ENCODE data around the gene LRRC7.

The LRRC7 gene

DNA sequence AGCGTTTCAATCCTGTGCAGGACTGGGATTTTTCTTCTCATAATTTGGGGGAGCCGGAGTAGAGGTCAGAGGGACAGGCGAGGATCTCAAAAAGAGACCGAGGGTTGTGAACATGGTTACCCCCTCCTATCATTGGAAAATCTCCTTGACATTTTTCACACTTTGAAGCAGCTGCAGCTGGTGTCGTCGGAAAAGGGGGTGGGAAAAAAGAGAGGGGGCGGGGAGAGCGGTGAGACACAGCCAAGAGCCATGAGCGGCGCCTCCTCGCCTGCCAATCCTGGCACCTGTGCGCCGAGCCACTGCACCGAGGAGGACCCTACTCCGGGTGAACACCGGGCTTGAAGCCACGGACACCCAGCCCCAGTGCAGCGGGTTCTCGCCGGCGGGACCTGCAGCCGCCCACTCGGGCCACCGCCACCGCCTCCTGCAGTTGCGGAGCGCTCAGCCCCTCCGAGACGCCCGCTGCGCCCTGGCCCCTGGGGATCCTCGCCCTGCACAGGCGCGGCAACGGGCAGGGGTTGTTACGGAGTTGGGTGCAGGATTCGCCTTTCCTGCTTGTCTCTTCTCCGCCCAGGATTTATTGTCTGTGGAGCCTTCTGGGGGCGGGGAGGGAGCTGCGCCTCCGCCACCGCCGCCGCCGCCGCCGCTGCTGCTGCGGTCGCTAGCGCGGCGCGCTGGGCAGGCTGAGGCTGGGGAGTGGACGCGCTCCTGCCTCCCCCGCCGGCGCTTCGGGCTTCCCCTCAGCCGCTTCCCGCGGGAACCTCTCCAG lies at the start of gene LRRC7:
Gene LRRC7, plus strand, starts transcription at position 271 of the 769 bp plus-strand sequence. CDS start 718 bp downstream, outside the sequence.
- CTCF ChIA-PET: no interaction called here
- H3K4me3 ChIP-seq (ENCODE audit: low read depth, low read length): peak within 1 kb of the TSS; percentile 37
- POLR2A ChIA-PET: no interaction called here
- TF ChIP-seq, protein P1, sequence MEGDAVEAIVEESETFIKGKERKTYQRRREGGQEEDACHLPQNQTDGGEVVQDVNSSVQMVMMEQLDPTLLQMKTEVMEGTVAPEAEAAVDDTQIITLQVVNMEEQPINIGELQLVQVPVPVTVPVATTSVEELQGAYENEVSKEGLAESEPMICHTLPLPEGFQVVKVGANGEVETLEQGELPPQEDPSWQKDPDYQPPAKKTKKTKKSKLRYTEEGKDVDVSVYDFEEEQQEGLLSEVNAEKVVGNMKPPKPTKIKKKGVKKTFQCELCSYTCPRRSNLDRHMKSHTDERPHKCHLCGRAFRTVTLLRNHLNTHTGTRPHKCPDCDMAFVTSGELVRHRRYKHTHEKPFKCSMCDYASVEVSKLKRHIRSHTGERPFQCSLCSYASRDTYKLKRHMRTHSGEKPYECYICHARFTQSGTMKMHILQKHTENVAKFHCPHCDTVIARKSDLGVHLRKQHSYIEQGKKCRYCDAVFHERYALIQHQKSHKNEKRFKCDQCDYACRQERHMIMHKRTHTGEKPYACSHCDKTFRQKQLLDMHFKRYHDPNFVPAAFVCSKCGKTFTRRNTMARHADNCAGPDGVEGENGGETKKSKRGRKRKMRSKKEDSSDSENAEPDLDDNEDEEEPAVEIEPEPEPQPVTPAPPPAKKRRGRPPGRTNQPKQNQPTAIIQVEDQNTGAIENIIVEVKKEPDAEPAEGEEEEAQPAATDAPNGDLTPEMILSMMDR (IDR thresholded peaks at IDR 0.05; ENCODE audit: insufficient read depth, low read length, missing control alignments): no peak
- no peak for DNase-seq (ENCODE audit: low read depth, low spot score)

DNA sequence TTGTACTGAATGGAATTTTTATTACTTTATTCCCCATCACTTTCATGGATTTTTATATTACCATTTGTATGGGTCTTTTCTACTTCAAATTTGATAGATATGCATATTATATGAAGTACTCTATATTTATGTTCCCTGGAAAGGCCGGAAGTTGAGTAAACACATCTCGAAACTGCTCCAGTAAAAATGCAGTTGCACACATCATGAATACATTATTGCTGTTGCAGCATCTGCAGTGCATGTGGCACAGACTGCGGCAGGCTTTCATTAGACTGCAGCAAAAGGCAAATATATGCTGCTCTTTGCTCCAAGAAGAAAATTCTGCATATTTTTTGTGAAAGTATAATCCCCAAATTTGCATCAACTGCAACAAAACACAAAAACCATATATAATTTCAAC lies 48.7 kb upstream of the LRRC7 start:
- POLR2A ChIA-PET: no interaction called here
- CTCF ChIA-PET: no interaction called here
- no peak overlapping the region for H3K4me3 ChIP-seq (ENCODE audit: low read depth, low read length)
- TF ChIP-seq, protein P1 (IDR thresholded peaks at IDR 0.05; ENCODE audit: insufficient read depth, low read length, missing control alignments): no peak
- DNase-seq (ENCODE audit: low read depth, low spot score): no peak

DNA sequence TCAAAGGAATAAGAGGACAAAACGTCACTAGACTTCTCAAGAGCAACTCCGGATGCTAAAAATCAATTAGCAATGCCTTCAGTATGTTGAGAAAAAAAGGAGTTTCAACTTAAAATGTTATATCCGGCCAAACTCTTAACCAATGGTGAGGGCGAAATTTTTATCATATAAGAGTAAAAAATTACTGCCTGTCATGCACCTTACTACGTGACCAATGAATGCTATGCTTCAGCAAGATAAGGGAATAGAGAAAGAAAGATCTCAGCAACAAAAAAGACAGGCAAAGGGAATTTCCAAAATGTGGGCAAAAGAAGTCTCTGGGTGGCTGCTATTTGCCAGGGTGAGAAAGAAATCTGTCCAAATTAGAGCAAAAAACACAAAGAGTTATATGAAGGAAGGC lies 47.4 kb upstream of the LRRC7 start:
- CTCF ChIA-PET: no interaction called here
- DNase-seq (ENCODE audit: low read depth, low spot score): no peak
- TF ChIP-seq, protein P1 (IDR thresholded peaks at IDR 0.05; ENCODE audit: insufficient read depth, low read length, missing control alignments): no peak
- no peak overlapping the region for H3K4me3 ChIP-seq (ENCODE audit: low read depth, low read length)
- POLR2A ChIA-PET: no interaction called here

DNA sequence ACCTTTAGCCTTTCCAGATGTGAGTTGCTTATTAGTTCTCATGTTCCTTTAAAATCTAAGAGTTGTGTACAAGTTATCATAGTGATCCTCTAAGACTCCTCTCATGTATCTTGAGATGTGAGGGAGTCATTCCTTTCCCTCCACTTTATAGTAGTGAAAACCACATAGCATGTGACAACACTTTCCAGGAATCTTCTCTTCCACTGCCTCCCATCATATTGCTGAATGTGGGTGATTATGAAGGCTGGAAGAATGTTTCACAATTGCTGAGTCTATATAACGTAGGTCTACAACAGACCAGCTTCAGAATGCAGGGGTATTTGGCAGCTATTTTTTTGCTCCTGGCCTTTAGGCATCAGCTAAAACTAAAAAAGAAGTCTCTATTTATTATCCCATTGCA lies 44.7 kb upstream of the LRRC7 start:
- H3K4me3 ChIP-seq (ENCODE audit: low read depth, low read length): no peak overlapping the region
- DNase-seq (ENCODE audit: low read depth, low spot score): peak; percentile 56
- ChIA-PET POLR2A (no interaction called here), CTCF (no interaction called here)
- TF ChIP-seq, protein P1 (IDR thresholded peaks at IDR 0.05; ENCODE audit: insufficient read depth, low read length, missing control alignments): no peak

DNA sequence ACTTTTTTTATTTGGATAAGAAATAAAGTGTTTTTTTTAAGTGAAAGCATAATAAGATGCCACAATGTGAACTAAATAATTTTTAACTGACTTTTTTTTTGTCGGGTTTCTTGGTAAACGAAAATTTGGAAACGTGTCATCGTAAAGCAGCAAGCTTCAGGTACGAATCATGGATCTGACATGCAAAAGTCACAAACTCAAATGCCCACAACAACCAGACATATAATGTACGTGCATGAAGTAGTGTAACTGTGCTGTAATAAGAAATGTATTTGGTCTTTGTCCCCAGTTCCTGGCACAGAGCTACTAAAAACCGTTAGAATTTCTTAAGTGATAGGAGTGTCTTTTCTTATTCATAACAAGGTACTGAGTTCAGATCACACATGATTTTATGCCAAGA lies 44.3 kb upstream of the LRRC7 start:
- CTCF ChIA-PET: no interaction called here
- TF ChIP-seq, protein P1 (IDR thresholded peaks at IDR 0.05; ENCODE audit: insufficient read depth, low read length, missing control alignments): no peak
- no peak for DNase-seq (ENCODE audit: low read depth, low spot score)
- POLR2A ChIA-PET: no interaction called here
- H3K4me3 ChIP-seq (ENCODE audit: low read depth, low read length): no peak overlapping the region

DNA sequence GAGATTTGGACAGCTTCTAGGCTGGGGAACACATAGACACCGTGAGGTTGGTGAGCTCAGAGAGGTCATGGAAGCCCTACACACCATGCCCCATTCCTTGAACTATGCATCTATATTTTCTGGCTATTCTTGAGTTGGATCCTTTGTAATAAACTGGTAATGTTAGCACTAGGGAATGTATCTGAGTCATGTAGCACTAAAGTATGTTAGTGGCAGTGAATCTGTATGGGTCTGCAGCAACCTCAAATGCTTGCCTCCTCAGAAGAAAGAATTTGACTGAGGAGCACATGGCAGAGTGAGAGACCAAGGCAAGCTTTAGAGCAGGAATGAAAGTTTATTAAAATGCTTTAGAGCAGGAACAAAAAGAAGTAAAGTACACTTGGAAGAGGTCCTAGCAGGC lies 43.7 kb upstream of the LRRC7 start:
- no peak for DNase-seq (ENCODE audit: low read depth, low spot score)
- ChIA-PET POLR2A (no interaction called here), CTCF (no interaction called here)
- H3K4me3 ChIP-seq (ENCODE audit: low read depth, low read length): no peak overlapping the region
- TF ChIP-seq, protein P1 (IDR thresholded peaks at IDR 0.05; ENCODE audit: insufficient read depth, low read length, missing control alignments): no peak
